Esophagus muscularis mucosa (tissue), 3 donors: Measurements from ENCODE around the gene MDH1B.

Source experiments
- CTCF ChIP-seq, 3 experiments: fragments of 200-600 bp in 2 of 3; fragments of 450-650 bp in 1 of 3; sonication (generic) in 2 of 3; IDR thresholded peaks; one replicate each; pipeline ENCODE4 v1.5.1; 2017 to 2019; ENCODE audit warnings: antibody characterized with exemption in 3 of 3, mild to moderate bottlenecking in 2 of 3, moderate library complexity in 1 of 3
- POLR2AphosphoS5 ChIP-seq, 2 donors: sonication (generic); formaldehyde crosslinking; IDR thresholded peaks; one replicate each; pipeline ENCODE4 v1.6.1; 2017; ENCODE audit warnings: antibody characterized with exemption in 2 of 2

- TF ChIP-seq CTCF (IDR thresholded peaks at IDR 0.05) (no peak), POLR2AphosphoS5 (IDR thresholded peaks at IDR 0.05) (no peak)
Observed at GRCh38 chr2:206736935-206737334, 28.2 kb downstream of the MDH1B start.
